NCI-H1930 (cell line): ENCODE data around the gene EHBP1L1.
"Not testable (repeated sequence)": the region's sequence is repeated elsewhere in the genome, so short reads cannot be mapped to it uniquely, and the experiment has no call there.

ENCODE experiments used
- DNase-seq, 2 experiments: peaks; one replicate each; lab custom pipeline; 2025; lab: John Stamatoyannopoulos, UW

Gene EHBP1L1

GRCh38 chr11:65636108-65637031, 60.5 kb downstream of the EHBP1L1 start:
- no peak for DNase-seq

GRCh38 chr11:65637032-65637557, 61.2 kb downstream of the EHBP1L1 start:
- no peak for DNase-seq

GRCh38 chr11:65637794-65638419, 62.1 kb downstream of the EHBP1L1 start, which contains the start of gene SIPA1:
Gene SIPA1 (plus strand): TSS chr11:65638101. CDS start chr11:65640922, 2,821 bp downstream.
- DNase-seq, result peak; percentile 50 to 69

GRCh38 chr11:65639228-65639597, 63.4 kb downstream of the EHBP1L1 start:
- not testable (repeated sequence) for DNase-seq

- DNase-seq, result no peak
These were observed 64.0 kb downstream of the EHBP1L1 start for GRCh38 chr11:65639623-65640482.

GRCh38 chr11:65640483-65641296, 64.8 kb downstream of the EHBP1L1 start:
- no peak for DNase-seq

GRCh38 chr11:65641297-65642013, 65.6 kb downstream of the EHBP1L1 start:
- no peak for DNase-seq
